Measurements from ENCODE around the gene MCOLN1. TPM values are rescaled to one million over a fixed set of nuclear protein-coding genes. Genes with fewer than 3 reads are reported as not detected.

MCOLN1 gene
- total and polyA plus RNA-seq, 9 of the 15 experiments (the other 6 are each of a cell fraction or from before 2014, with no cell fraction given), result 0.25 to 15.4 (median 7.1) TPM

- TF ChIP-seq SFPQ (IDR thresholded peaks at IDR 0.05; ENCODE audit: low read depth, low read length), result no peak
- no peak for TF ChIP-seq ZBTB17 (CRISPR knock-in tag; IDR thresholded peaks at IDR 0.05)
- peak; percentile 73 for TF ChIP-seq MAX (CRISPR knock-in tag; IDR thresholded peaks at IDR 0.05)
- TF ChIP-seq, protein P1, sequence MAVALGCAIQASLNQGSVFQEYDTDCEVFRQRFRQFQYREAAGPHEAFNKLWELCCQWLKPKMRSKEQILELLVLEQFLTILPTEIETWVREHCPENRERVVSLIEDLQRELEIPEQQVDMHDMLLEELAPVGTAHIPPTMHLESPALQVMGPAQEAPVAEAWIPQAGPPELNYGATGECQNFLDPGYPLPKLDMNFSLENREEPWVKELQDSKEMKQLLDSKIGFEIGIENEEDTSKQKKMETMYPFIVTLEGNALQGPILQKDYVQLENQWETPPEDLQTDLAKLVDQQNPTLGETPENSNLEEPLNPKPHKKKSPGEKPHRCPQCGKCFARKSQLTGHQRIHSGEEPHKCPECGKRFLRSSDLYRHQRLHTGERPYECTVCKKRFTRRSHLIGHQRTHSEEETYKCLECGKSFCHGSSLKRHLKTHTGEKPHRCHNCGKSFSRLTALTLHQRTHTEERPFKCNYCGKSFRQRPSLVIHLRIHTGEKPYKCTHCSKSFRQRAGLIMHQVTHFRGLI (CRISPR knock-in tag; IDR thresholded peaks at IDR 0.05), result no peak
- TF ChIP-seq MGA (IDR thresholded peaks at IDR 0.05), result peak; percentile 85
- TF ChIP-seq RBBP5 (IDR thresholded peaks at IDR 0.05; ENCODE audit: borderline replicate concordance, insufficient read depth, low read length, poor library complexity, severe bottlenecking), result peak; percentile 32
- TF ChIP-seq EGR1 (conservative IDR thresholded peaks at IDR 0.05), result peak; percentile 42
- peak; percentile 93 for TF ChIP-seq L3MBTL2 (IDR thresholded peaks at IDR 0.05)
- peak; percentile 26 for TF ChIP-seq PCBP1 (IDR thresholded peaks at IDR 0.05; ENCODE audit: low read depth, low read length, poor library complexity, severe bottlenecking)
These were observed 21.5 kb upstream of the MCOLN1 start (continued) for GRCh38 chr19:7500811-7501450.

All from K562 (cell line).